OCI-LY7 (cell line): Measurements from ENCODE around the gene DENND4B.

Experiments
- CTCF ChIP-seq: fragments of 200-600 bp; sonication (generic); conservative IDR thresholded peaks from 2 replicates; pipeline ENCODE4 v1.5.1; 2014; ENCODE audit warnings: mild to moderate bottlenecking, antibody characterized with exemption, low read length, moderate library complexity, mixed read lengths
- EZH2phosphoT487 ChIP-seq: fragments of 200-600 bp; sonication (generic); IDR thresholded peaks from 2 replicates; pipeline ENCODE4 v1.6.1; 2018; ENCODE audit warnings: low read depth, borderline replicate concordance, mild to moderate bottlenecking, mixed run types, antibody characterized with exemption, low read length, moderate library complexity, mixed read lengths

DNA sequence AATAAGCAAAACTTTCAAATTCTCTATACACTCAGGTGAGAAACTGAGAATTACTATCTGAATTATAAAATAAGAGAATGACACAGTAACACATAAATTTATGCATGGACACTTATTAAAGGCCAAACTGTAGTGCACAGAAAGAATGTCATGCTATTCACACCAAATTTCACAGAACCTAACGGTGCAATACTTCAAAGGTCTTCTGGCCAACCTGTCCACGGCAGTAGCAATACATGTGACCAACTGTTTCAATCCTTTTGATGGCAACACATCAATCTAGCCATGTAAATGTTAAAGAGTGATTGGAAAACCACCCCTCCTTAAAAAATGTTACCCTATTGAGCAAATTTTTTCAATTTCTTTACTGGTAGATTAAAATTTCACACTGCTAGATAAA, 34.2 kb downstream of the DENND4B start:
- TF ChIP-seq CTCF, result no peak
- TF ChIP-seq EZH2phosphoT487, result no peak
